ENCODE measurements around the gene NGEF.

NGEF gene

GRCh38 chr2:232888099-232888836 lies 124.8 kb downstream of the NGEF start:
- no peaks in the 10 kb centered on the region for H3K36me3 ChIP-seq (ENCODE audit: control insufficient read depth in 5 of 5, insufficient read depth in 5 of 5, low read length in 5 of 5)
- peaks cover 0 to 11% (median 5%) of the 10 kb centered on the region in 5 donors for H3K4me1 ChIP-seq (ENCODE audit: control insufficient read depth in 5 of 5, insufficient read depth in 5 of 5, low read length in 5 of 5)

GRCh38 chr2:232887171-232887850 lies 125.7 kb downstream of the NGEF start:
- peaks cover 0 to 11% (median 5%) of the 10 kb centered on the region in 5 donors for H3K4me1 ChIP-seq (ENCODE audit: control insufficient read depth in 5 of 5, insufficient read depth in 5 of 5, low read length in 5 of 5)
- H3K9ac ChIP-seq (ENCODE audit: low read length in 5 of 5): no peak overlapping the region
- H3K9me3 ChIP-seq (ENCODE audit: control insufficient read depth in 5 of 5, low read length in 5 of 5): no peaks in the 10 kb centered on the region
- no peak overlapping the region for H3K4me3 ChIP-seq (ENCODE audit: low read depth in 1 of 5, low read length in 5 of 5)
- peaks cover 24 to 50% (median 43%) of the 10 kb centered on the region in 5 donors for H3K27me3 ChIP-seq (ENCODE audit: control insufficient read depth in 5 of 5, insufficient read depth in 4 of 5, low read length in 5 of 5)
- no peaks in the 10 kb centered on the region for H3K36me3 ChIP-seq (ENCODE audit: control insufficient read depth in 5 of 5, insufficient read depth in 5 of 5, low read length in 5 of 5)
- H3K27ac ChIP-seq (ENCODE audit: low read depth, low read length): no peak overlapping the region

More at GRCh38 chr2:232888099-232888836, 124.8 kb downstream of the NGEF start:
- Histone ChIP-seq H3K9ac (ENCODE audit: low read length in 5 of 5) (no peak overlapping the region), H3K27ac (ENCODE audit: low read depth, low read length) (no peak overlapping the region), H3K4me3 (ENCODE audit: low read depth in 1 of 5, low read length in 5 of 5) (no peak overlapping the region), H3K27me3 (ENCODE audit: control insufficient read depth in 5 of 5, insufficient read depth in 4 of 5, low read length in 5 of 5) (peaks cover 24 to 46% (median 43%) of the 10 kb centered on the region in 5 donors), H3K9me3 (ENCODE audit: control insufficient read depth in 5 of 5, low read length in 5 of 5) (no peaks in the 10 kb centered on the region)

GRCh38 chr2:232886632-232887031 lies 126.4 kb downstream of the NGEF start:
- Histone ChIP-seq H3K27ac (ENCODE audit: low read depth, low read length) (no peak overlapping the region), H3K9me3 (ENCODE audit: control insufficient read depth in 5 of 5, low read length in 5 of 5) (no peaks in the 10 kb centered on the region), H3K4me1 (ENCODE audit: control insufficient read depth in 5 of 5, insufficient read depth in 5 of 5, low read length in 5 of 5) (peaks cover 0 to 9% (median 5%) of the 10 kb centered on the region in 5 donors), H3K9ac (ENCODE audit: low read length in 5 of 5) (no peak overlapping the region), H3K27me3 (ENCODE audit: control insufficient read depth in 5 of 5, insufficient read depth in 4 of 5, low read length in 5 of 5) (peaks cover 24 to 48% (median 39%) of the 10 kb centered on the region in 5 donors), H3K4me3 (ENCODE audit: low read depth in 1 of 5, low read length in 5 of 5) (no peak overlapping the region), H3K36me3 (ENCODE audit: control insufficient read depth in 5 of 5, insufficient read depth in 5 of 5, low read length in 5 of 5) (no peaks in the 10 kb centered on the region)

GRCh38 chr2:232886176-232886575 lies 126.9 kb downstream of the NGEF start:
- Histone ChIP-seq H3K27me3 (ENCODE audit: control insufficient read depth in 5 of 5, insufficient read depth in 4 of 5, low read length in 5 of 5) (peaks cover 24 to 45% (median 34%) of the 10 kb centered on the region in 5 donors), H3K9me3 (ENCODE audit: control insufficient read depth in 5 of 5, low read length in 5 of 5) (no peaks in the 10 kb centered on the region), H3K4me3 (ENCODE audit: low read depth in 1 of 5, low read length in 5 of 5) (no peak overlapping the region), H3K4me1 (ENCODE audit: control insufficient read depth in 5 of 5, insufficient read depth in 5 of 5, low read length in 5 of 5) (peaks cover 0 to 5% (median 5%) of the 10 kb centered on the region in 5 donors), H3K36me3 (ENCODE audit: control insufficient read depth in 5 of 5, insufficient read depth in 5 of 5, low read length in 5 of 5) (no peaks in the 10 kb centered on the region), H3K27ac (ENCODE audit: low read depth, low read length) (no peak overlapping the region), H3K9ac (ENCODE audit: low read length in 5 of 5) (no peak overlapping the region)

GRCh38 chr2:232885264-232885961 lies 127.6 kb downstream of the NGEF start:
- Histone ChIP-seq H3K36me3 (ENCODE audit: control insufficient read depth in 5 of 5, insufficient read depth in 5 of 5, low read length in 5 of 5) (no peaks in the 10 kb centered on the region), H3K4me3 (ENCODE audit: low read depth in 1 of 5, low read length in 5 of 5) (no peak overlapping the region), H3K9ac (ENCODE audit: low read length in 5 of 5) (no peak overlapping the region)

GRCh38 chr2:232884549-232885263 lies 128.3 kb downstream of the NGEF start:
- Histone ChIP-seq H3K4me1 (ENCODE audit: control insufficient read depth in 5 of 5, insufficient read depth in 5 of 5, low read length in 5 of 5) (no peaks in the 10 kb centered on the region), H3K9me3 (ENCODE audit: control insufficient read depth in 5 of 5, low read length in 5 of 5) (no peaks in the 10 kb centered on the region), H3K27ac (ENCODE audit: low read depth, low read length) (no peak overlapping the region), H3K27me3 (ENCODE audit: control insufficient read depth in 5 of 5, insufficient read depth in 4 of 5, low read length in 5 of 5) (peaks cover 15 to 38% (median 23%) of the 10 kb centered on the region in 5 donors), H3K4me3 (ENCODE audit: low read depth in 1 of 5, low read length in 5 of 5) (no peak overlapping the region), H3K36me3 (ENCODE audit: control insufficient read depth in 5 of 5, insufficient read depth in 5 of 5, low read length in 5 of 5) (no peaks in the 10 kb centered on the region), H3K9ac (ENCODE audit: low read length in 5 of 5) (no peak overlapping the region)

More at GRCh38 chr2:232885264-232885961, 127.6 kb downstream of the NGEF start:
- H3K27ac ChIP-seq (ENCODE audit: low read depth, low read length): no peak overlapping the region
- peaks cover 18 to 41% (median 27%) of the 10 kb centered on the region in 5 donors for H3K27me3 ChIP-seq (ENCODE audit: control insufficient read depth in 5 of 5, insufficient read depth in 4 of 5, low read length in 5 of 5)
- H3K4me1 ChIP-seq (ENCODE audit: control insufficient read depth in 5 of 5, insufficient read depth in 5 of 5, low read length in 5 of 5): no peaks in the 10 kb centered on the region
- no peaks in the 10 kb centered on the region for H3K9me3 ChIP-seq (ENCODE audit: control insufficient read depth in 5 of 5, low read length in 5 of 5)

GRCh38 chr2:232884001-232884421 lies 129.0 kb downstream of the NGEF start:
- Histone ChIP-seq H3K4me1 (ENCODE audit: control insufficient read depth in 5 of 5, insufficient read depth in 5 of 5, low read length in 5 of 5) (no peaks in the 10 kb centered on the region), H3K36me3 (ENCODE audit: control insufficient read depth in 5 of 5, insufficient read depth in 5 of 5, low read length in 5 of 5) (no peaks in the 10 kb centered on the region), H3K9me3 (ENCODE audit: control insufficient read depth in 5 of 5, low read length in 5 of 5) (no peaks in the 10 kb centered on the region), H3K9ac (ENCODE audit: low read length in 5 of 5) (no peak overlapping the region), H3K27me3 (ENCODE audit: control insufficient read depth in 5 of 5, insufficient read depth in 4 of 5, low read length in 5 of 5) (peaks cover 14 to 38% (median 22%) of the 10 kb centered on the region in 5 donors), H3K27ac (ENCODE audit: low read depth, low read length) (no peak overlapping the region), H3K4me3 (ENCODE audit: low read depth in 1 of 5, low read length in 5 of 5) (no peak overlapping the region)

GRCh38 chr2:232883116-232883721 lies 129.8 kb downstream of the NGEF start:
- no peaks in the 10 kb centered on the region for H3K9me3 ChIP-seq (ENCODE audit: control insufficient read depth in 5 of 5, low read length in 5 of 5)

GRCh38 chr2:232882505-232883115 lies 130.4 kb downstream of the NGEF start:
- H3K27ac ChIP-seq (ENCODE audit: low read depth, low read length): no peak overlapping the region
- no peak overlapping the region for H3K4me3 ChIP-seq (ENCODE audit: low read depth in 1 of 5, low read length in 5 of 5)
- no peaks in the 10 kb centered on the region for H3K4me1 ChIP-seq (ENCODE audit: control insufficient read depth in 5 of 5, insufficient read depth in 5 of 5, low read length in 5 of 5)
- no peak overlapping the region for H3K9ac ChIP-seq (ENCODE audit: low read length in 5 of 5)
- no peaks in the 10 kb centered on the region for H3K36me3 ChIP-seq (ENCODE audit: control insufficient read depth in 5 of 5, insufficient read depth in 5 of 5, low read length in 5 of 5)
- no peaks in the 10 kb centered on the region for H3K9me3 ChIP-seq (ENCODE audit: control insufficient read depth in 5 of 5, low read length in 5 of 5)
- peaks cover 14 to 36% (median 31%) of the 10 kb centered on the region in 5 donors for H3K27me3 ChIP-seq (ENCODE audit: control insufficient read depth in 5 of 5, insufficient read depth in 4 of 5, low read length in 5 of 5)

More at GRCh38 chr2:232883116-232883721, 129.8 kb downstream of the NGEF start:
- Histone ChIP-seq H3K4me1 (ENCODE audit: control insufficient read depth in 5 of 5, insufficient read depth in 5 of 5, low read length in 5 of 5) (no peaks in the 10 kb centered on the region), H3K36me3 (ENCODE audit: control insufficient read depth in 5 of 5, insufficient read depth in 5 of 5, low read length in 5 of 5) (no peaks in the 10 kb centered on the region), H3K27ac (ENCODE audit: low read depth, low read length) (no peak overlapping the region), H3K4me3 (ENCODE audit: low read depth in 1 of 5, low read length in 5 of 5) (no peak overlapping the region), H3K9ac (ENCODE audit: low read length in 5 of 5) (no peak overlapping the region), H3K27me3 (ENCODE audit: control insufficient read depth in 5 of 5, insufficient read depth in 4 of 5, low read length in 5 of 5) (peaks cover 14 to 37% (median 25%) of the 10 kb centered on the region in 5 donors)
